Measurements from ENCODE around the gene SCN11A. TPM values are rescaled to one million over a fixed set of nuclear protein-coding genes. Genes with fewer than 3 reads are reported as not detected.

SCN11A gene
- total RNA-seq, 1 donor from 2014 or later: 0.20 TPM

GRCh38 chr3:39082666-39083313 lies 31.0 kb upstream of the SCN11A start:
- H3K27ac Mint-ChIP-seq (ENCODE audit: unreplicated experiment): no peak overlapping the region
- H3K36me3 ChIP-seq (ENCODE audit: insufficient read depth, low read length): peaks cover 17% of the 10 kb centered on the region
- no peak for FAIRE-seq

GRCh38 chr3:39080026-39080425 lies 28.3 kb upstream of the SCN11A start:
- no peak overlapping the region for H3K9ac ChIP-seq (ENCODE audit: low read length)
- Mint-ChIP-seq H3K9me3 (ENCODE audit: unreplicated experiment) (no peaks in the 10 kb centered on the region), H3K4me3 (ENCODE audit: unreplicated experiment) (no peak overlapping the region), H3K36me3 (ENCODE audit: low read depth, unreplicated experiment) (peaks cover 16% of the 10 kb centered on the region), H3K4me1 (ENCODE audit: low read depth, unreplicated experiment) (no peaks in the 10 kb centered on the region), H3K27me3 (ENCODE audit: low read depth, unreplicated experiment) (no peaks in the 10 kb centered on the region), H3K27ac (ENCODE audit: unreplicated experiment) (no peak overlapping the region)
- H3K4me3 ChIP-seq (ENCODE audit: insufficient read depth, low read depth, low read length): no peak overlapping the region
- no peaks in the 10 kb centered on the region for H3K4me1 ChIP-seq (ENCODE audit: insufficient read depth, low read length)
- TF ChIP-seq CTCF (IDR thresholded peaks at IDR 0.05; ENCODE audit: insufficient read depth, low read depth, low read length) (no peak), EZH2 (IDR thresholded peaks at IDR 0.05; ENCODE audit: insufficient read depth, low read length) (no peak)
- no peaks in the 10 kb centered on the region for H4K20me1 ChIP-seq (ENCODE audit: insufficient read depth, low read length)
- H3K4me2 ChIP-seq (ENCODE audit: low read length): no peak overlapping the region
- H3K36me3 ChIP-seq (ENCODE audit: insufficient read depth, low read length): peaks cover 22% of the 10 kb centered on the region
- no peak overlapping the region for H2AFZ ChIP-seq (ENCODE audit: low read depth, low read length)
- no peaks in the 10 kb centered on the region for H3K79me2 ChIP-seq (ENCODE audit: insufficient read depth, low read length)
- no peak overlapping the region for H3K27ac ChIP-seq (ENCODE audit: low read depth, low read length)
- no peak for DNase-seq (ENCODE audit: low read depth)
- H3K27me3 ChIP-seq (ENCODE audit: insufficient read depth, low read length): no peaks in the 10 kb centered on the region
- no peaks in the 10 kb centered on the region for H3K9me3 ChIP-seq (ENCODE audit: insufficient read depth, low read depth, low read length)
- no peak for FAIRE-seq

More at GRCh38 chr3:39082666-39083313, 31.0 kb upstream of the SCN11A start:
- no peak overlapping the region for H2AFZ ChIP-seq (ENCODE audit: low read depth, low read length)
- no peak for DNase-seq (ENCODE audit: low read depth)
- no peak overlapping the region for H3K27ac ChIP-seq (ENCODE audit: low read depth, low read length)
- H3K4me1 Mint-ChIP-seq (ENCODE audit: low read depth, unreplicated experiment): no peaks in the 10 kb centered on the region
- H3K27me3 ChIP-seq (ENCODE audit: insufficient read depth, low read length): no peaks in the 10 kb centered on the region
- no peak overlapping the region for H3K4me3 ChIP-seq (ENCODE audit: insufficient read depth, low read depth, low read length)
- no peaks in the 10 kb centered on the region for H3K9me3 Mint-ChIP-seq (ENCODE audit: unreplicated experiment)
- H3K27me3 Mint-ChIP-seq (ENCODE audit: low read depth, unreplicated experiment): no peaks in the 10 kb centered on the region
- no peaks in the 10 kb centered on the region for H4K20me1 ChIP-seq (ENCODE audit: insufficient read depth, low read length)
- no peak overlapping the region for H3K4me3 Mint-ChIP-seq (ENCODE audit: unreplicated experiment)
- no peak overlapping the region for H3K9ac ChIP-seq (ENCODE audit: low read length)
- H3K4me2 ChIP-seq (ENCODE audit: low read length): no peak overlapping the region
- no peaks in the 10 kb centered on the region for H3K4me1 ChIP-seq (ENCODE audit: insufficient read depth, low read length)
- no peaks in the 10 kb centered on the region for H3K9me3 ChIP-seq (ENCODE audit: insufficient read depth, low read depth, low read length)
- no peaks in the 10 kb centered on the region for H3K79me2 ChIP-seq (ENCODE audit: insufficient read depth, low read length)
- H3K36me3 Mint-ChIP-seq (ENCODE audit: low read depth, unreplicated experiment): peaks cover 23% of the 10 kb centered on the region
- no peak for TF ChIP-seq CTCF (IDR thresholded peaks at IDR 0.05; ENCODE audit: insufficient read depth, low read depth, low read length)
- no peak for TF ChIP-seq EZH2 (IDR thresholded peaks at IDR 0.05; ENCODE audit: insufficient read depth, low read length)

- H3K27ac ChIP-seq (ENCODE audit: low read depth, low read length): no peak overlapping the region
- Mint-ChIP-seq H3K27me3 (ENCODE audit: low read depth, unreplicated experiment) (no peaks in the 10 kb centered on the region), H3K4me3 (ENCODE audit: unreplicated experiment) (no peak overlapping the region), H3K9me3 (ENCODE audit: unreplicated experiment) (peaks cover 1% of the 10 kb centered on the region), H3K27ac (ENCODE audit: unreplicated experiment) (no peak overlapping the region), H3K36me3 (ENCODE audit: low read depth, unreplicated experiment) (peaks cover 21% of the 10 kb centered on the region), H3K4me1 (ENCODE audit: low read depth, unreplicated experiment) (no peaks in the 10 kb centered on the region)
- H4K20me1 ChIP-seq (ENCODE audit: insufficient read depth, low read length): no peaks in the 10 kb centered on the region
- H3K27me3 ChIP-seq (ENCODE audit: insufficient read depth, low read length): no peaks in the 10 kb centered on the region
- no peaks in the 10 kb centered on the region for H3K9me3 ChIP-seq (ENCODE audit: insufficient read depth, low read depth, low read length)
- DNase-seq (ENCODE audit: low read depth) (no peak), FAIRE-seq (no peak)
- H3K4me2 ChIP-seq (ENCODE audit: low read length): no peak overlapping the region
- H3K9ac ChIP-seq (ENCODE audit: low read length): no peak overlapping the region
- peaks cover 26% of the 10 kb centered on the region for H3K36me3 ChIP-seq (ENCODE audit: insufficient read depth, low read length)
- H3K4me3 ChIP-seq (ENCODE audit: insufficient read depth, low read depth, low read length): no peak overlapping the region
- TF ChIP-seq CTCF (IDR thresholded peaks at IDR 0.05; ENCODE audit: insufficient read depth, low read depth, low read length) (no peak), EZH2 (IDR thresholded peaks at IDR 0.05; ENCODE audit: insufficient read depth, low read length) (no peak)
- no peaks in the 10 kb centered on the region for H3K79me2 ChIP-seq (ENCODE audit: insufficient read depth, low read length)
- H3K4me1 ChIP-seq (ENCODE audit: insufficient read depth, low read length): no peaks in the 10 kb centered on the region
- H2AFZ ChIP-seq (ENCODE audit: low read depth, low read length): no peak overlapping the region
These were observed 27.8 kb upstream of the SCN11A start for GRCh38 chr3:39079530-39079929.

Data from astrocyte (in vitro differentiated cells and primary cell).